ENCODE measurements around the gene CYP21A2. TPM values are rescaled to one million over a fixed set of nuclear protein-coding genes. Genes with fewer than 3 reads are reported as not detected.

The CYP21A2 gene
- total RNA-seq, 2 donors from 2014 or later, result 0.59 to 2.7 TPM

DNA sequence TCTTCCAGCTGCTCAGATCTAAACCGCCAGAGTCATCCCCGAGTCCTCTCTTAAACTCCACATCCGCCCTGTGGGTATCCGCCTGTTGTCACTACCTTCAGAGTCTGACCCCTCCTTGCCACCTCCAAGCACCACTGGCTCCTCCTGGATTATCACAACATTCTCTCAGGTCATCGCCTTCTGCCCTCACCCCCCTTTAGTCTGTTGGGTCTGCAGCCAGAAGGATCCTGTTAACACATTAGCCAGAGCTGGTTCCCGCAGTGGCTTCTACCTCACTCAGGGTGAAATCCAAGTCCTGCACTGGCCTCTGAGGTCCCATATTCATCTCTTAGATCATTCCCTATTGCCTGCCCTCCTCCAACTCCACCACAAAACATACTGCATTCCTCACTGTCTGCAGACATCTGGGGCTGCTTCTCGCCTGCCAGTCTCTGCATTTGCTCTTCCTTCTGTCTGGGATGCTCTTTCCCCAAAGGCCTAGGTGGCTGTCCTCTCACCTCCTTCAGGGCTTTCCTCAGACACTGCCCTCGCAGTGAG lies 36.8 kb downstream of the CYP21A2 start:
- intact Hi-C loops (cut with DNase I), result no loop called here
- 93% methylated on average over 8 of the region's 8 CpGs for WGBS
- H3K27me3 ChIP-seq (replicated peaks; ENCODE audit: insufficient read depth), result no peaks in the 10 kb centered on the region
- no peak for TF ChIP-seq CTCF (IDR thresholded peaks at IDR 0.05)
- no peak for TF ChIP-seq POLR2A (IDR thresholded peaks at IDR 0.05)
- no peaks in the 10 kb centered on the region for H3K36me3 ChIP-seq
- no peak overlapping the region for H3K27ac ChIP-seq
- H3K9me3 ChIP-seq, result no peaks in the 10 kb centered on the region
- H3K4me1 ChIP-seq (replicated peaks), result no peaks in the 10 kb centered on the region
- no peak overlapping the region for H3K4me3 ChIP-seq
- no peak for DNase-seq (ENCODE audit: low spot score)

GRCh38 chr6:32075781-32076180 lies 37.6 kb downstream of the CYP21A2 start:
- WGBS, result 66% methylated on average over 3 of the region's 3 CpGs
- no peak for TF ChIP-seq POLR2AphosphoS5 (IDR thresholded peaks at IDR 0.05)
- TF ChIP-seq CTCF (IDR thresholded peaks at IDR 0.05), result no peak
- no peak for TF ChIP-seq POLR2A (IDR thresholded peaks at IDR 0.05)
- no peak for DNase-seq (ENCODE audit: low spot score)
- no peaks in the 10 kb centered on the region for H3K9me3 ChIP-seq
- H3K4me1 ChIP-seq (replicated peaks), result no peaks in the 10 kb centered on the region
- H3K27me3 ChIP-seq (replicated peaks; ENCODE audit: insufficient read depth), result no peaks in the 10 kb centered on the region
- intact Hi-C loops (cut with DNase I), result no loop called here
- no peak overlapping the region for H3K4me3 ChIP-seq
- H3K27ac ChIP-seq, result no peak overlapping the region
- no peaks in the 10 kb centered on the region for H3K36me3 ChIP-seq

GRCh38 chr6:32076321-32076809 lies 38.1 kb downstream of the CYP21A2 start:
- intact Hi-C loops (cut with DNase I), result no loop called here
- no peak overlapping the region for H3K27ac ChIP-seq
- no peaks in the 10 kb centered on the region for H3K9me3 ChIP-seq
- DNase-seq (ENCODE audit: low spot score), result no peak
- TF ChIP-seq CTCF (IDR thresholded peaks at IDR 0.05) (no peak), POLR2AphosphoS5 (IDR thresholded peaks at IDR 0.05) (no peak), POLR2A (IDR thresholded peaks at IDR 0.05) (no peak)
- H3K36me3 ChIP-seq, result no peaks in the 10 kb centered on the region
- no peak overlapping the region for H3K4me3 ChIP-seq
- H3K4me1 ChIP-seq (replicated peaks), result no peaks in the 10 kb centered on the region
- 42% methylated on average over 12 of the region's 12 CpGs for WGBS
- H3K27me3 ChIP-seq (replicated peaks; ENCODE audit: insufficient read depth), result no peaks in the 10 kb centered on the region

- intact Hi-C loops (cut with DNase I), result no loop called here
- Histone ChIP-seq H3K27ac (no peak overlapping the region), H3K27me3 (replicated peaks; ENCODE audit: insufficient read depth) (no peaks in the 10 kb centered on the region), H3K9me3 (no peaks in the 10 kb centered on the region), H3K4me1 (replicated peaks) (no peaks in the 10 kb centered on the region), H3K36me3 (no peaks in the 10 kb centered on the region), H3K4me3 (no peak overlapping the region)
- no peak for TF ChIP-seq POLR2AphosphoS5 (IDR thresholded peaks at IDR 0.05)
- no peak for TF ChIP-seq CTCF (IDR thresholded peaks at IDR 0.05)
- TF ChIP-seq POLR2A (IDR thresholded peaks at IDR 0.05), result no peak
- DNase-seq (ENCODE audit: low spot score), result no peak
- 71% methylated on average over 7 of the region's 7 CpGs for WGBS
These were observed 41.5 kb downstream of the CYP21A2 start for GRCh38 chr6:32079566-32080290.

Measured in prostate gland (tissue), 2 donors.